ENCODE measurements around the gene TSNAXIP1. TPM values are rescaled to one million over a fixed set of nuclear protein-coding genes. Genes with fewer than 3 reads are reported as not detected.

The TSNAXIP1 gene
- total RNA-seq, 4 donors from 2014 or later: 0.55 TPM; not detected in 3

GRCh38 chr16:67773099-67773498 is 33.6 kb upstream of the TSNAXIP1 start:
- Histone ChIP-seq H3K27me3 (no peaks in the 10 kb centered on the region), H3K27ac (peak overlapping the region in 1 of 4 donors; percentile 12), H3K4me3 (no peak overlapping the region), H3K4me1 (peaks cover 0 to 17% (median 11%) of the 10 kb centered on the region in 4 donors), H3K36me3 (peaks cover 0 to 6% (median 2%) of the 10 kb centered on the region in 4 donors), H3K9me3 (no peaks in the 10 kb centered on the region)
- TF ChIP-seq POLR2A (IDR thresholded peaks at IDR 0.05): no peak
- no peak for TF ChIP-seq POLR2AphosphoS5 (IDR thresholded peaks at IDR 0.05)
- TF ChIP-seq, protein P1, sequence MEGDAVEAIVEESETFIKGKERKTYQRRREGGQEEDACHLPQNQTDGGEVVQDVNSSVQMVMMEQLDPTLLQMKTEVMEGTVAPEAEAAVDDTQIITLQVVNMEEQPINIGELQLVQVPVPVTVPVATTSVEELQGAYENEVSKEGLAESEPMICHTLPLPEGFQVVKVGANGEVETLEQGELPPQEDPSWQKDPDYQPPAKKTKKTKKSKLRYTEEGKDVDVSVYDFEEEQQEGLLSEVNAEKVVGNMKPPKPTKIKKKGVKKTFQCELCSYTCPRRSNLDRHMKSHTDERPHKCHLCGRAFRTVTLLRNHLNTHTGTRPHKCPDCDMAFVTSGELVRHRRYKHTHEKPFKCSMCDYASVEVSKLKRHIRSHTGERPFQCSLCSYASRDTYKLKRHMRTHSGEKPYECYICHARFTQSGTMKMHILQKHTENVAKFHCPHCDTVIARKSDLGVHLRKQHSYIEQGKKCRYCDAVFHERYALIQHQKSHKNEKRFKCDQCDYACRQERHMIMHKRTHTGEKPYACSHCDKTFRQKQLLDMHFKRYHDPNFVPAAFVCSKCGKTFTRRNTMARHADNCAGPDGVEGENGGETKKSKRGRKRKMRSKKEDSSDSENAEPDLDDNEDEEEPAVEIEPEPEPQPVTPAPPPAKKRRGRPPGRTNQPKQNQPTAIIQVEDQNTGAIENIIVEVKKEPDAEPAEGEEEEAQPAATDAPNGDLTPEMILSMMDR (IDR thresholded peaks at IDR 0.05): no peak
- no peak for TF ChIP-seq EP300 (IDR thresholded peaks at IDR 0.05; ENCODE audit: low read depth)
- intact Hi-C loops (cut with DNase I; ENCODE audit: low total_unique reads) (no loop called here), in situ Hi-C loops (cut with MboI; ENCODE audit: low pct_ligation_motif_present in 1 of 4, low pct_unique_long_range_greater_than_20kb in 1 of 4, low sequenced_read_pairs in 3 of 4) (no loop called here)
- DNase-seq: peak; percentile 14
- WGBS, 2 donors (ENCODE audit: low coverage in 1 of 2): 43 to 51% methylated on average over 1 to 4 of the region's 4 CpGs

DNA sequence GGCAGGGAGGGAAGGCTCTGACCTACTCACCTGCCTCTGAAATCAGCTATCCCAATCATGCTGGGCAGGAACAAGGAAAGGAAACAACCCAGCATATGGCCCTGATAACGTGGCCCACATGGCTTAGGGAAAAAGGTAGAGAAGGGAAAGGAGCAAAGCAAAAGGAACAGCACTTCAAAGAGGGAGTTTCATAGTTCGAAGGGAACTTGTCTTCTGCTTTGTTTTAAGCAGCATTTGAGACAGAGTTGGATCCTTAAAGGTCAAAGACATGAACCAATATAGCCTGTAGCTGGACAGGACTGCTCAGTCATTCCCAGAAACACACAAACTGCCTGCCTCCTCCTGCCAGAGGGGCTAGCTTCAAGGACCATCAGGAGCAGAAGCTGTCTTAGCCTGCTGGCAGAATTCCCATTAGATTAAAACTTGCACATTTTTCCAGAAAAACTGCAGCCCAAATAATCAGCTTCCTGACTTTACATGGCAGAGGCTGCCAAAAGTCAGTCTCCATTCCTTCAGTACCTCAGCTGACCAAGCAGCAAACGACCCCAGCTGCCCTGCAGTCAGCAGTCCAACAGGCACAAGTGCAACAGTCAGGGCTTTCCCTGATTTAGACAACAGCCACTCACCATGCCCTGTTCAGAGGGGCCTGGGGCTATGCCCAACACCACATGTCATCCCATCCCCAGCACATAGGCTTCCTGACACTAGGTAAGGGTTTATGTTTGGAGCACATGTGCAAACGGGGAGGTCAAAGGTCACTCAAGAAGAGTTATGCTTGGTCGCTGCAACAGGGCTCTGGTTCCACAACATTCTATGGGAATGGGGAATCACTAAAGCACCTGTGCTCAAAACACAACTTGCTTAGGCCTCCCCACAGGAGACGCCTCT is 32.9 kb upstream of the TSNAXIP1 start:
- intact Hi-C loops (cut with DNase I; ENCODE audit: low total_unique reads) (no loop called here), in situ Hi-C loops (cut with MboI; ENCODE audit: low pct_ligation_motif_present in 1 of 4, low pct_unique_long_range_greater_than_20kb in 1 of 4, low sequenced_read_pairs in 3 of 4) (no loop called here)
- no peak for DNase-seq
- TF ChIP-seq, protein P1 (IDR thresholded peaks at IDR 0.05): no peak
- TF ChIP-seq EP300 (IDR thresholded peaks at IDR 0.05; ENCODE audit: low read depth): no peak
- no peak for TF ChIP-seq POLR2A (IDR thresholded peaks at IDR 0.05)
- no peaks in the 10 kb centered on the region for H3K9me3 ChIP-seq
- peaks cover 0 to 6% (median 2%) of the 10 kb centered on the region in 4 donors for H3K36me3 ChIP-seq
- H3K27ac ChIP-seq: peak overlapping the region in 2 of 4 donors; percentile 8 to 12
- H3K27me3 ChIP-seq: no peaks in the 10 kb centered on the region
- H3K4me1 ChIP-seq: peaks cover 0 to 17% (median 11%) of the 10 kb centered on the region in 4 donors
- H3K4me3 ChIP-seq: no peak overlapping the region
- WGBS, 2 donors (ENCODE audit: low coverage in 1 of 2): 53% methylated on average over 6 of the region's 6 CpGs; no CpG with 5 or more reads in 1 of the 2 donors

GRCh38 chr16:67774457-67774853 is 32.2 kb upstream of the TSNAXIP1 start:
- no peak for DNase-seq
- in situ Hi-C loops (cut with MboI; ENCODE audit: low pct_ligation_motif_present in 1 of 4, low pct_unique_long_range_greater_than_20kb in 1 of 4, low sequenced_read_pairs in 3 of 4): no loop called here
- no peak overlapping the region for H3K4me3 ChIP-seq
- peaks cover 0 to 17% (median 11%) of the 10 kb centered on the region in 4 donors for H3K4me1 ChIP-seq
- H3K9me3 ChIP-seq: no peaks in the 10 kb centered on the region
- H3K27ac ChIP-seq: no peak overlapping the region
- peaks cover 0 to 6% (median 0%) of the 10 kb centered on the region in 4 donors for H3K36me3 ChIP-seq
- WGBS, 2 donors (ENCODE audit: low coverage in 1 of 2): 88 to 100% methylated on average over 1 to 3 of the region's 3 CpGs
- TF ChIP-seq, protein P1 (IDR thresholded peaks at IDR 0.05): no peak
- TF ChIP-seq POLR2AphosphoS5 (IDR thresholded peaks at IDR 0.05): no peak
- TF ChIP-seq EP300 (IDR thresholded peaks at IDR 0.05; ENCODE audit: low read depth): no peak
- TF ChIP-seq POLR2A (IDR thresholded peaks at IDR 0.05): no peak
- H3K27me3 ChIP-seq: no peaks in the 10 kb centered on the region
- intact Hi-C loops (cut with DNase I; ENCODE audit: low total_unique reads): no loop called here

GRCh38 chr16:67775273-67775672 is 31.4 kb upstream of the TSNAXIP1 start:
- WGBS, 2 donors (ENCODE audit: low coverage in 1 of 2): 87 to 96% methylated on average over 5 to 6 of the region's 6 CpGs
- in situ Hi-C loops (cut with MboI; ENCODE audit: low pct_ligation_motif_present in 1 of 4, low pct_unique_long_range_greater_than_20kb in 1 of 4, low sequenced_read_pairs in 3 of 4): no loop called here
- TF ChIP-seq, protein P1 (IDR thresholded peaks at IDR 0.05): no peak
- TF ChIP-seq POLR2AphosphoS5 (IDR thresholded peaks at IDR 0.05) (no peak), EP300 (IDR thresholded peaks at IDR 0.05; ENCODE audit: low read depth) (no peak)

More at GRCh38 chr16:67775273-67775672, 31.4 kb upstream of the TSNAXIP1 start:
- Histone ChIP-seq H3K9me3 (no peaks in the 10 kb centered on the region), H3K27ac (no peak overlapping the region), H3K27me3 (no peaks in the 10 kb centered on the region), H3K4me1 (peaks cover 0 to 21% (median 11%) of the 10 kb centered on the region in 4 donors), H3K36me3 (peaks cover 0 to 5% (median 0%) of the 10 kb centered on the region in 4 donors), H3K4me3 (no peak overlapping the region)
- DNase-seq: no peak
- intact Hi-C loops (cut with DNase I; ENCODE audit: low total_unique reads): no loop called here
